Mammary epithelial cell (primary cell): ENCODE data around the gene HOXD13.

ENCODE experiments used
- CTCF ChIP-seq, 2 donors: IDR thresholded peaks in 1 of 2; conservative IDR thresholded peaks in 1 of 2; 2 replicates each; pipeline ENCODE4 v1.5.1; 2011 to 2012; ENCODE audit warnings: inconsistent platforms in 2 of 2, low read length in 2 of 2, mild to moderate bottlenecking in 2 of 2, control low read depth in 1 of 2, low read depth in 1 of 2; ENCODE audit not compliant: insufficient read depth in 1 of 2; ENCODE audit errors: extremely low read depth in 1 of 2
- EZH2 ChIP-seq: IDR thresholded peaks from 2 replicates; pipeline ENCODE4 v1.6.1; 2012; ENCODE audit warnings: low read length, inconsistent platforms, borderline replicate concordance

GRCh38 chr2:176063958-176064357 lies 28.6 kb upstream of the HOXD13 start:
- TF ChIP-seq CTCF (conservative IDR thresholded peaks at IDR 0.05 in 1 of 2, IDR thresholded peaks at IDR 0.05 in 1 of 2; ENCODE audit: extremely low read depth in 1 of 2, insufficient read depth in 1 of 2, low read depth in 1 of 2, low read length in 2 of 2): no peak
- TF ChIP-seq EZH2: no peak
